ENCODE results near the gene VWA1.

GRCh38 chr1:1407636-1408318, 27.7 kb upstream of the VWA1 start:
- no peak for TF ChIP-seq ATF3 (CRISPR knock-in tag; conservative IDR thresholded peaks at IDR 0.05)
- TF ChIP-seq RELA (CRISPR knock-in tag; IDR thresholded peaks at IDR 0.05; ENCODE audit: borderline replicate concordance), result no peak
- TF ChIP-seq HMGXB4 (CRISPR knock-in tag; IDR thresholded peaks at IDR 0.05), result no peak
- no peak for TF ChIP-seq NR2C2 (CRISPR knock-in tag; IDR thresholded peaks at IDR 0.05)
- TF ChIP-seq, protein P1, sequence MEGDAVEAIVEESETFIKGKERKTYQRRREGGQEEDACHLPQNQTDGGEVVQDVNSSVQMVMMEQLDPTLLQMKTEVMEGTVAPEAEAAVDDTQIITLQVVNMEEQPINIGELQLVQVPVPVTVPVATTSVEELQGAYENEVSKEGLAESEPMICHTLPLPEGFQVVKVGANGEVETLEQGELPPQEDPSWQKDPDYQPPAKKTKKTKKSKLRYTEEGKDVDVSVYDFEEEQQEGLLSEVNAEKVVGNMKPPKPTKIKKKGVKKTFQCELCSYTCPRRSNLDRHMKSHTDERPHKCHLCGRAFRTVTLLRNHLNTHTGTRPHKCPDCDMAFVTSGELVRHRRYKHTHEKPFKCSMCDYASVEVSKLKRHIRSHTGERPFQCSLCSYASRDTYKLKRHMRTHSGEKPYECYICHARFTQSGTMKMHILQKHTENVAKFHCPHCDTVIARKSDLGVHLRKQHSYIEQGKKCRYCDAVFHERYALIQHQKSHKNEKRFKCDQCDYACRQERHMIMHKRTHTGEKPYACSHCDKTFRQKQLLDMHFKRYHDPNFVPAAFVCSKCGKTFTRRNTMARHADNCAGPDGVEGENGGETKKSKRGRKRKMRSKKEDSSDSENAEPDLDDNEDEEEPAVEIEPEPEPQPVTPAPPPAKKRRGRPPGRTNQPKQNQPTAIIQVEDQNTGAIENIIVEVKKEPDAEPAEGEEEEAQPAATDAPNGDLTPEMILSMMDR (IDR thresholded peaks at IDR 0.05), result no peak
